Heart left ventricle (tissue), 16 donors: Measurements from ENCODE around the gene ATP5PB. TPM values are rescaled to one million over a fixed set of nuclear protein-coding genes. Genes with fewer than 3 reads are reported as not detected.

ENCODE experiments used
- ATAC-seq, 4 donors: fragments of 200-7000 bp; cut with Tn5 transposase; one replicate each; pipeline ENCODE4 v1.9.1; 2020 to 2022; ENCODE audit warnings: moderate library complexity in 4 of 4, mild to moderate bottlenecking in 3 of 4, moderate number of reproducible peaks in 1 of 4
- DNase-seq, 5 donors: peaks; one replicate each; pipeline ENCODE4 v3.0.0-alpha.2; 2020
- H3K27ac ChIP-seq, 12 donors: fragments of 200-600 bp; sonication (generic) in 4 of 12; one replicate each; pipeline versions ENCODE4 v1.5.0 to v1.8.0; 2016 to 2022; ENCODE audit warnings: mild to moderate bottlenecking in 2 of 12
- H3K27me3 ChIP-seq, 9 donors: fragments of 200-600 bp; sonication (generic) in 2 of 9; one replicate each; pipeline versions ENCODE4 v1.5.1 to v1.8.0; 2016 to 2022; ENCODE audit warnings: mild to moderate bottlenecking in 3 of 9
- H3K36me3 ChIP-seq, 9 donors: fragments of 200-600 bp; sonication (generic) in 2 of 9; one replicate each; pipeline versions ENCODE4 v1.5.0 to v1.8.0; 2018 to 2022; ENCODE audit warnings: mild to moderate bottlenecking in 2 of 9
- H3K4me1 ChIP-seq, 12 donors: fragments of 200-600 bp; sonication (generic) in 4 of 12; one replicate each; pipeline versions ENCODE4 v1.5.0 to v1.8.0; 2016 to 2022; ENCODE audit warnings: mild to moderate bottlenecking in 3 of 12
- H3K4me3 ChIP-seq, 12 donors: fragments of 200-600 bp; sonication (generic) in 4 of 12; one replicate each; pipeline versions ENCODE4 v1.5.0 to v1.8.0; 2017 to 2022; ENCODE audit warnings: mild to moderate bottlenecking in 9 of 12, moderate library complexity in 4 of 12
- H3K9me3 ChIP-seq, 12 donors: fragments of 200-600 bp; sonication (generic) in 4 of 12; one replicate each; pipeline versions ENCODE4 v1.5.0 to v1.8.0; 2016 to 2022; ENCODE audit warnings: mild to moderate bottlenecking in 1 of 12
- POLR2A ChIP-seq, 2 donors: fragments of 450-650 bp; IDR thresholded peaks; one replicate each; pipeline ENCODE4 v1.6.1; 2017; ENCODE audit warnings: antibody characterized with exemption in 2 of 2, mild to moderate bottlenecking in 2 of 2, moderate library complexity in 2 of 2
- WGBS, 4 donors: extraction: QIAGEN DNeasy Blood & Tissue Kit in 2 of 4; methylation state at CpG; one replicate each; pipeline versions ENCODE4 v1.1.5 to v1.1.7; 2013 to 2018; 5-methylcytosine and 5-hydroxymethylcytosine counted together
- intact Hi-C, 10 donors: fragments of 100-400 bp; cut with DNase I; formaldehyde crosslinking; loops; one replicate each; pipeline versions ENCODE4 v1.11.1 to v1.14.2; 2022
- polyA plus RNA-seq, 2 donors: library from polyadenylated mRNA; stranded (reverse); fragments of 200-250 nt; gene quantifications; one replicate each; pipeline ENCODE4 v1.2.3, GENCODE V29; 2013
- total RNA-seq, 9 donors: library from RNA; depleted of rRNA in 2 of 9; stranded (reverse); fragments of >200 nt in 2 of 9; fragmentation: NEBNext Ultra II Directional in 3 of 9; extraction: Animal tissue kit (Norgen Biotek cat#: 25700) in 3 of 9; gene quantifications; one replicate each; pipeline versions ENCODE4 v1.1.0 to v1.2.4, GENCODE V29; 2016 to 2023
- TF ChIP-seq, protein P1 (sequence below), 12 donors: fragments of 200-600 bp; sonication (generic) in 4 of 12; IDR thresholded peaks; one replicate each; pipeline versions ENCODE4 v1.5.0 to v1.8.0; 2018 to 2022; ENCODE audit warnings: antibody characterized with exemption in 12 of 12, mild to moderate bottlenecking in 5 of 12
- donor health status: ischemic (EF 13 %, LVEDD 7.1; RV severe dilation, severe dysfunction).
- donor health status: healthy with polysubstance abuse.
- donor health status: DM: no; HTN: yes; CAD: no.
- donor health status: DM: no; HTN: no; CAD: no.
- donor health status: ischemic (EF 25% LVEDD 6.9; RV normal size, moderate dysfunction).
- donor health status: ischemic (EF 25% LVEDD 5.7; RV mildly dilated, moderate dysfunction).
- donor health status: healthy.
- donor health status: DM: yes; HTN: yes; CAD: no.
- donor health status: ischemic (EF 35%, LVEDD 5.7; RV mildly dilated, moderate dysfunction).
- donor health status: nonischemic (EF 11% LVEDD 7.7; RV severe dilation, severe dysfunction).
- donor health status: DM: yes; HTN: yes; CAD: no.
- donor health status: PGD.
- donor health status: ischemic (EF 29% LVEDD 5.4; RV normal size, mild dysfunction).
- donor health status: nonischemic (EF 23%, LVEDD 6.1; RV moderate dilation, normal function).

ATP5PB gene
- total and polyA plus RNA-seq, 11 donors = 394 to 878 (median 625) TPM

DNA sequence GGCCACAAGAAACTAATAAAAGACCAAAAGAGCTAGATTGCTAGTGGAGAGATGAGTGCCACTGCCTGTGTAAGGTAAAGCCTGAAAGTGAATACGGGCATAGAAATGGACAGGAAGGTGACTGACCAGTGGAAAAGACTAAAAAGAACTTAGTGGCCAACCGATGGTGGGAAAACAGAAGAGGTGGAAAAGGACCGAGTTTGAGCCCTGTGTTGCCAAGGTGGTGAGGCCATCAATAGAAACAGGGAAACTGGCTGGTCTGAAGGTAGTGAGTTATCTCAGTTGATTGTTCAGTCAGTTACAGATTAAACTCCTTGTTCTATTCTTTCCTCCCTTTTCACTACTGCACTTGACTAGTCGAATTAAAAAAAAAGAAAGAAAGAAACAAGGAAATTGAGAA lies 2.7 kb upstream of the ATP5PB start:
- Histone ChIP-seq H3K4me1 (peaks cover 5 to 44% (median 27%) of the 10 kb centered on the region in 12 donors), H3K9me3 (no peaks in the 10 kb centered on the region)

DNA sequence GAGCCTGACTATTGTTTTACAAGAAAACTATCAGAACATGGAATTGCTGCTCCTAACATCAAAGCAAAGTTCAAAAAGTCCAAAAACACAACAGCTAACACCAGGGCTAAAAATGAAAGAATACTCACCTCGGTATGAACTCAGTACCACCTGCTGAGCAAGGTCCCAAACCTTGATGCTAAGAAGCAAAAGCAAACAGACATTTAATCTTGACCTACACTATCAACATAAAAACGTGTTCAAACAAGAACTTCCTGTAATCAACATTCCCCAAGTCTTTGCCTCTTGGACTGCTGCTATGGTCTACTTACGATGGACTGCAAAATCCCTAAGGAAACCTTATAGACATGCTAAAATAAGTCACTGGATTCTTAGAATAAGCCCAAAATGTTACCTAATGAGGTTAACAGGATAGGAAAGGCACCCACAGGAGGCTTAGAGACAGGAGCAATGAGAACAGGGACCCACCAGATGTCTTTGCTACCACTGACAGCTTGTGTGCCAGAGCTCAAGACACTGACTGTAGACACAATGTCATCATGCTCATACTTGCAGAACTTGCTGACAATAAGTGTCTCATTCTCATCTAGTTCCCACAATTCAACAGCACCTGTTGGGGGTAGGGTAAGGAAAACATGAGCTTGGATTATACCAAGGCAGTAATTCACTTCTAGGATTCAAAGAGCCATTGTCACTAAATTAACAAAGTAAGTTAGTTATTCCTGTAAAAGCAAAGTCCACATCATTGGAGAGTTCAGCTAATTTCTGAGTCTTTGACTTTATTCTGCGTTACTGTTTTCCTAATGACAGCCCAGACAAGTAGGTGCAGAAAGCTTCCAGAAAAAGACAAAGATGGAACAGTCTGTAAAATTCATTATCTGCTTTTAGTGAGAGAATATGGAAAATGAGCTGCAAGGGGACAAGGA lies 2.0 kb upstream of the ATP5PB start:
- 63 to 75% (median 67%) methylated on average over 4 of the region's 4 CpGs for WGBS, 4 donors
- peaks cover 0 to 69% (median 58%) of the 10 kb centered on the region in 9 donors for H3K36me3 ChIP-seq
- intact Hi-C loops = loop anchor here in 1 of 10 donors (5.0 kb wide), 1 partner anchor 305 kb away; the partner anchor contains the start of genes CEPT1 and DRAM2
- ATAC-seq (no peak), DNase-seq (no peak)
- H3K27me3 ChIP-seq = no peaks in the 10 kb centered on the region
- peaks cover 5 to 46% (median 33%) of the 10 kb centered on the region in 12 donors for H3K4me1 ChIP-seq
- H3K4me3 ChIP-seq = peak overlapping the region in 6 of 12 donors; percentile 73 to 96 (median 88)
- no peak overlapping the region for H3K27ac ChIP-seq
- H3K9me3 ChIP-seq = no peaks in the 10 kb centered on the region
- TF ChIP-seq POLR2A (IDR thresholded peaks at IDR 0.05) = no peak
- TF ChIP-seq, protein P1, sequence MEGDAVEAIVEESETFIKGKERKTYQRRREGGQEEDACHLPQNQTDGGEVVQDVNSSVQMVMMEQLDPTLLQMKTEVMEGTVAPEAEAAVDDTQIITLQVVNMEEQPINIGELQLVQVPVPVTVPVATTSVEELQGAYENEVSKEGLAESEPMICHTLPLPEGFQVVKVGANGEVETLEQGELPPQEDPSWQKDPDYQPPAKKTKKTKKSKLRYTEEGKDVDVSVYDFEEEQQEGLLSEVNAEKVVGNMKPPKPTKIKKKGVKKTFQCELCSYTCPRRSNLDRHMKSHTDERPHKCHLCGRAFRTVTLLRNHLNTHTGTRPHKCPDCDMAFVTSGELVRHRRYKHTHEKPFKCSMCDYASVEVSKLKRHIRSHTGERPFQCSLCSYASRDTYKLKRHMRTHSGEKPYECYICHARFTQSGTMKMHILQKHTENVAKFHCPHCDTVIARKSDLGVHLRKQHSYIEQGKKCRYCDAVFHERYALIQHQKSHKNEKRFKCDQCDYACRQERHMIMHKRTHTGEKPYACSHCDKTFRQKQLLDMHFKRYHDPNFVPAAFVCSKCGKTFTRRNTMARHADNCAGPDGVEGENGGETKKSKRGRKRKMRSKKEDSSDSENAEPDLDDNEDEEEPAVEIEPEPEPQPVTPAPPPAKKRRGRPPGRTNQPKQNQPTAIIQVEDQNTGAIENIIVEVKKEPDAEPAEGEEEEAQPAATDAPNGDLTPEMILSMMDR (IDR thresholded peaks at IDR 0.05) = no peak

More for the DNA sequence above, 2.7 kb upstream of the ATP5PB start:
- Histone ChIP-seq H3K36me3 (peaks cover 0 to 69% (median 62%) of the 10 kb centered on the region in 9 donors), H3K4me3 (no peak overlapping the region), H3K27ac (no peak overlapping the region), H3K27me3 (no peaks in the 10 kb centered on the region)
- DNase-seq = no peak
- WGBS, 4 donors = 88 to 92% (median 90%) methylated on average over 4 of the region's 4 CpGs
- no peak for TF ChIP-seq POLR2A (IDR thresholded peaks at IDR 0.05)
- TF ChIP-seq, protein P1 (IDR thresholded peaks at IDR 0.05) = no peak
- no peak for ATAC-seq
- intact Hi-C loops = loop anchor here in 1 of 10 donors (5.0 kb wide), 1 partner anchor 304 kb away; the partner anchor contains the start of genes CEPT1 and DRAM2

DNA sequence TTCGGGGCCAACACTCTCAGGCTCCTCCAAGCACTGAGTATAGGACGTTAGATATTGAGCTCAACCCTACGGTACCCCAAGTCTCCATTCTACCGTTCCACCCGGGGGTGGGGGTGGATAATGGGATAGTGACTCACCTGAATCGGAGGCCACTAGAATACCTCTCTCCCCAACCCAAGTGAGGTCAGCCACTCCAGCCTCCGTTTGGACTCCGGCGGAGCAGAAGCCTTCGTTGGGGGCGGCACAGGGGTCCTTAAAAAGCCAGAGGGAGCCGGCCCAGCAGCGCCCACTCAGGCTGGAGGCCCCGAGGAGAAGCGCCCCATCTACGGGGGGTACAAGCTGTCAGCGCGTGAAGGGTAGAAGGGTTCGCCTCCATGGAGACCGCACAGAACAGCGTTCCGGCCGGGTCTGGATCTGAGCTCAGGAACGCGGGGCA lies 764 bp upstream of the ATP5PB start:
- TF ChIP-seq POLR2A (IDR thresholded peaks at IDR 0.05) = no peak
- TF ChIP-seq, protein P1 (IDR thresholded peaks at IDR 0.05) = no peak
- peak overlapping the region; percentile 58 to 96 (median 85) for H3K4me3 ChIP-seq
- intact Hi-C loops = loop anchor here in 2 of 10 donors (2.0 to 5.0 kb wide), 2 partner anchors 60 to 306 kb away; partner anchors contain the start of genes CEPT1 (in 1 of the 2) and DRAM2 (in 1 of the 2)
- H3K36me3 ChIP-seq = peaks cover 2 to 61% (median 54%) of the 10 kb centered on the region in 9 donors
- H3K27ac ChIP-seq = peak overlapping the region; percentile 41 to 96 (median 90)
- H3K4me1 ChIP-seq = peaks cover 5 to 59% (median 44%) of the 10 kb centered on the region in 12 donors
- H3K27me3 ChIP-seq = no peaks in the 10 kb centered on the region
- no peaks in the 10 kb centered on the region for H3K9me3 ChIP-seq
- peak; percentile 1 to 51 (median 10) for ATAC-seq
- no peak for DNase-seq
- 1 to 3% (median 2%) methylated on average over 16 to 25 of the region's 25 CpGs for WGBS, 4 donors

DNA sequence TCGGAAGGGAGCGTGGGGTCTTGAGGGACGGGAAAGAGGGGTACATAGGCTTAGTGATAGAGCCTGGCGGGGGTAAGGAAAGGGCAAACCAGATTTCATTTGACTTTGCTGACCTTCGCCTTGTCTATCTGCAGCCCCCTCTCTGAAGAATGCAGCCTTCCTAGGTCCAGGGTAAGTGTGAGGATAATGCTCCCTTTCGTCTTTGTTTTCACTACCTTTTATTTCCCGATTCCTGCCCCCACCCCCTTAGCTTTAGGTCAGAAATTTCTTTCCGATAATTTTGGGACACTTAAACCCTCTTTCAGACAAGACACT lies 396 bp downstream of the ATP5PB start:
- WGBS, 4 donors = 0 to 1% (median 1%) methylated on average over 8 of the region's 8 CpGs
- H3K9me3 ChIP-seq = no peaks in the 10 kb centered on the region
- no peak for ATAC-seq
- DNase-seq = no peak
- H3K27ac ChIP-seq = peak overlapping the region; percentile 76 to 96 (median 90)
- no peaks in the 10 kb centered on the region for H3K27me3 ChIP-seq
- peaks cover 5 to 69% (median 49%) of the 10 kb centered on the region in 12 donors for H3K4me1 ChIP-seq
- intact Hi-C loops = loop anchor here in 2 of 10 donors (2.0 to 5.0 kb wide), 2 partner anchors 59 to 307 kb away; partner anchors contain the start of genes CEPT1 (in 1 of the 2) and DRAM2 (in 1 of the 2)
- TF ChIP-seq, protein P1 (IDR thresholded peaks at IDR 0.05) = no peak
- TF ChIP-seq POLR2A (IDR thresholded peaks at IDR 0.05) = no peak
- peak overlapping the region; percentile 58 to 96 (median 85) for H3K4me3 ChIP-seq
- H3K36me3 ChIP-seq = peaks cover 2 to 63% (median 54%) of the 10 kb centered on the region in 9 donors
